ENCODE measurements around the gene ADAMTS16.

The ADAMTS16 gene

DNA sequence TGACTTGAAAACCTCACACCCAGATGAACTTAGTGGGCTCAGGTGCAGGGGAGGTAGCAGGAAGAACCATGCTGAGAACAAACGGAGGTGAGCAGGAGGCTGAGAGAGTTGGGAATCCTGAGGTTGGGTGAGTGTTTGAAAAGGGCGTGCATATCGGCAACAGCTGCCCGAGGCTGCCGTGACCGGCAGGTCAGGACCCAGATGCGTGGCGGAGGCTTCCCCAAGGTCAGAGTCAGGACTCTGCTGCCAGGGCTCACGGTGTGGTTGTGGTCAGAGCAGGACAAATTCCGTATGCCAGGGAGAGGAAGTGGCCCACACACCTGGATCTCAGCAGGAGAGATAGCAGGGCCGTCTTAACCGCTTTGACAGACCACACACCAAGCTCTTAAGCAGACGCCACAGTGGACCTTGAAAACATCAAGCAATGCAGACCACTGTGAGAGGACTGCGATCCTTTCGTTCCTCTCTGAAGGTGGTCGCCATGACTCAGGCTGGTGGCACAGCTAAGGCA, 43.1 kb downstream of the ADAMTS16 start:
- no peak for DNase-seq

DNA sequence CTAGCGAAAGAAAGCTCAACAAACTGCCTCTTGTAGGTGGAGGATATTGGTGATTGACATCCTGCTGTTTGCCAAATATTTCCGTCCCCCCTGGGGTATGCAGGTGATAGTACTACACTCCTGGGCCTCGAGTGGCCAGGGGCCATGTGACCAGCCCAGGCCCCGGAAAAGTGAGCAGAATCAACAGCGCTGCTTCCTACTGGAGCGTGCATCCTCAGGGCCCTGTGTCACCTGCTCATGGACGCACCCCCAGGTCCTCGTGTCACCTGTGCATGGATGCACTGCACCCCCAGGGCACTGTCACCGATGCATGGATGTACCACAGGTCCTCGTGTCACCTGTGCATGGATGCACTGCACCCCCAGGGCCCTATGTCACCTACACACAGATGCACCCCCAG, 43.8 kb downstream of the ADAMTS16 start:
- no peak for DNase-seq

DNA sequence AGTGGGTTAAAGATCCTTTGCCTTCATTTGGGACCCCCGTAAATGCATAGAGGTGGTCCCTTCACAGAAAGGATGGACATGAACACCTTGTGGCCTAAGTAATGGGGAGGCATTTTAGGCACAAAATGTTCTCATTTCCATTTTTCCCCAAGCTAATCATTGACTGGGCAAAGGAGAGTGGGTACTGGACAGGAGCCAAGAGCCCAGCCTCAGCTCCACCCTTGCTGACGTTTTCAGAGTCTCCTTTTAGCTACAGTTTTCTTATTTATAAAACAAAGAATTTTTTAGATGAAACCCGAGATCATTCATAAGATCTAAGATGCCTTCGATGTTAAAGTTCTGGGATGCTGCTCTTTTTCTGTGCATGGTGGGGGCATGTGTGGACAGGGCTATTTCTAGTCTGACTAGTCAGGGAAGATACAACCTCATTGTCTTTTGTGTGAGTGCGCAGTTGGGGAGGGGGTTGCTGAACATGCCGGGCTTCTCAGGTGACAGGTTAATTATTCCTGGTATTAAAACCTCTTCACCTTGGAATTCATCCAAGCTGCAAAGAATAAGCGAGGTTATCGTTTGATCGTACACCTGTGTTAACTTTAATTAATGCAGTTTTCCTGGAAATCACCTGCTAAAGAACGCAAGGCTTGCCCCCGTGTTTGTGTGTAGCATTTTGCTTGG, 48.4 kb downstream of the ADAMTS16 start:
- no peak for DNase-seq

DNA sequence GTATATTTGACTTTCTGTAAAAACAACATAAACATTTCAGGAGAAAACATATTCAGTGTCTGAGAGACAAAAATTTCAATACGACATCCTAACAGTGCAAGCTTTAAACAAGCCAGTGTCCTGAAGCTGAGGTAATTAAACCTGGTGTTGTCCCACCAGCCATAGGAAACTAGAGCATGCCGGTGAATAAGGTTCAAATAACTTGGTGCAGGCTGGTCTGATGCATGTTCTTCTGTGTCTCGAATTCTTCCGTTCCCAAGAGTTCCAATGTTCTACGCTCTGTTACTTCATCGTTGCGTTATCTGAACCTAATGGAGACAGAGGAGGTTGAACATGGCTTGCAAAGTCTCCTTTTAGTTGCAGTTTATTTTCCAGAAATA, 48.9 kb downstream of the ADAMTS16 start:
- no peak for DNase-seq

DNA sequence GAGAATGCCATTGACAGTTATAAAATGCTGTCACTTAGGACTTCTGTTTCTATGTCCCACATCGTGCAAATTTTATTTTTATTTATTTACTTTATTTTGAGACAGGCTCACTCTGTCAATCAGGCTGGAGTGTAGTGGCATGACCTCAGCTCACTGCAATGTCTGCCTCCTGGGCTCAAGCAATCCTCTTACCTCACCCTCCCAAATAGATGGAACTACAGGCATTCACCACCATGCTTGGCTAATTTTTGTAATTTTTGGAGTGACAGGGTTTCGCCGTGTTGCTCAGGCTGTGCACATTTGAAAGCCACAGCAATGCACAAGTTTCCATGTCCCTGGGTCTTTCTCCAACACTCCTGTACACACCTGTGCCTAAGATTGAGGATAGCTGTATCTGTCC, 51.8 kb downstream of the ADAMTS16 start:
- DNase-seq: no peak

DNA sequence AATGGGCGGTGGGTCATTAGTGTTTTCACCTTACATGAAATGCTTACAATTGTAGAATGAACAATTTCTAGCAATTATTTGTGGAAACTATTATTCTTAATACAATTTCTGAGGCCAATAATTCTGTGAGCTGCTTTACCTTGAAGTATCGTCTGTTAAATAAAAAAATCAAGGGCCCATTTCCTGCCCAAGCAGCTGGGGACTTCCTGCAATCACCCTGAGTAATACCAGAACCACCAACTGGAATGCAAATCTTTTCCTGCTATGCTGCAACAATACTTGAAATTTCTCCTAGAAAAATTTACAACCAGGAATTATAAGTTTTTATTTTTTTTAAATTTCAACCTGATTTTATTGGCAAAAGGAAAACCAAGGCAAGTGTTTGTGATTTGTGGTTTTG, 52.6 kb downstream of the ADAMTS16 start:
- no peak for DNase-seq

DNA sequence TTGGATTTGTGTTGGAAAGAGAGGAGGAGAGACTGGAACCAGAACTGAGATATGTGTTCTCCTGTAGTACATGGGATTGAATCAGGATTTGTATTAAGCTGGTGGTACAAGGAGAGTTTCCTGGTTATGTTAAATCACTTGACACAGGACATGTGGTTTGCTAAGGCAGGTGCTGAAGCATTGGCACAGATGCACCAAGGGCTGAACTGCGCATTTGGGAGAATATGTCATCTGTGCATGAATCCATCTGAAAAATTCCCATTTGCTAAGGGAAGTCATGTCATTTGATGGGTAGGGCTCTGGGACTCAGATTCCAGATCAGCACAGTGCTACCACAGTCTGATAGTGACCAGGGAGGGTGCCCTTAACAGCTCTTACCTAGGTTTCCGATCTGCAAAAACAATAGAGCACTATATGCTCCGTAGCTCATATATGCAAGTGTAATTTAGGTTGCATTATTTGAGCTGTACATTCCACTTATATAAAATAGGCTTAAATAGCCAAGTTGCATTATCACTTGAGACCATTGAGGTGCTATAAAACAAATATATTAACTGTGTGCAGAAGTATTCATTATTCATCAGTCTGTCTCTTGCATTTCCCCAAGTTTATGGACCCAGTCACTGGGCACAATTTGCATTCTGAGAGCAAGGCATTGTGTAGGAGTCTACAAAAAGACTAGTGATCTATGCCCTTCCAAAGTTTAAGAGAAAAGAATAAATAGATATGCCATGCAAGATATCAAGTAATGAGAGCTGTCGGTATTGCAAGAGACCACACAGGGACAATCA, 55.2 kb downstream of the ADAMTS16 start:
- no peak for DNase-seq

DNA sequence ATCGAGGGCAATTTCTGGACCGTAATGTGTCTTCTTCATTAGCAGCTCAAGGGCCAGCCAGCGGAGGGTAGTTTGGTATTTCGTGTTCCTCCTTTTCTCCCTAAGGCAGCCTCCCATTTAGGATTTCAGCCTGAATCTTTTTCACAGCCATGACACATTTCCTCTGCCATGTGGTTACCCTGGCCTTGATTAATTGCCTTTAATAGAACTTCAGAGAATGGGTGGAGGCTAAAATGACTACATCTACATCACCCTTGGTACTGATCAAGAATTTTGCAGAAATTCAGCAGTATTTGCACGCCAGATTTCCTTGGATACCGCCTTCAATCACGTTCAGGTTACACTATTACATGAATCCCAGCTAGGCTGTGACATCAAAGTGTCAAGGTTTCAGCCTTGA, 58.0 kb downstream of the ADAMTS16 start:
- DNase-seq: no peak

DNA sequence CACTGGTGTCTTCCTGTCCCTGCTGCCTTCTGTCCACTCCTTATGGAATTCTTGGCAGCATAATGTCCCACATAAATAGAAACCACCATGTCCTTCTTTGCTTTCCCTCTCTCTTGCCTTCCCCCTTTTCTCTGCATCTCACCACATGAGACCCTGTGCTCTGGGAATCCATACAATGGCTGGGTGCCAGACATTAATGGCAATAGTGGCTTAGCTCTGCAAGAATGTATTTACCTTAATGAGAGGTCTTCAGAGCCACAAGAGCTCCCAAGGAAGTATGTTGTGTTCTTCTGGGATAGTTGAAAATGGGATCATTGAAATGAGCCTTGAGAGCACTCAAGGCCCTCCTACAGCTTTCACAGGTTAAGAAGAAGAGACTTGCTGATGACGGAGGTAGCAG, 58.7 kb downstream of the ADAMTS16 start:
- DNase-seq: no peak

DNA sequence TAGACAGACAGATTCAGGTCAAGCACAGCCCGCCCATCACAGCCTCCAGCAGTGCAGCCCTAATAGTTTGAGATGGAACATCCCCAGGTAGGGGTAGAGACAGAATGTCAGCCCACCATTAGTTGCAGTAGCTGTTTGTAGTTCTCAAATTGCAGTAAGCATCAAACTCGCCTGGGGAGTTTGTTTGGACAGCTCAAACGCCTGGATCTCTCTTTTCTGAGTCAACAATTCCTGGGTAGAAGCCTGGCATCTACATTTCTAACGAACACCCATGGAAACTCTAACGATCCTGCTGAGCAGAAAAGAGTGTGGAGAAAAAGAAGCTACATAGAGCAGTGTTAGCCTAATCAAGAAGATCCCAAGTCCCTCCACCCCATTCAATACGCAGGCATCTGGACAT, 59.4 kb downstream of the ADAMTS16 start:
- no peak for DNase-seq

DNA sequence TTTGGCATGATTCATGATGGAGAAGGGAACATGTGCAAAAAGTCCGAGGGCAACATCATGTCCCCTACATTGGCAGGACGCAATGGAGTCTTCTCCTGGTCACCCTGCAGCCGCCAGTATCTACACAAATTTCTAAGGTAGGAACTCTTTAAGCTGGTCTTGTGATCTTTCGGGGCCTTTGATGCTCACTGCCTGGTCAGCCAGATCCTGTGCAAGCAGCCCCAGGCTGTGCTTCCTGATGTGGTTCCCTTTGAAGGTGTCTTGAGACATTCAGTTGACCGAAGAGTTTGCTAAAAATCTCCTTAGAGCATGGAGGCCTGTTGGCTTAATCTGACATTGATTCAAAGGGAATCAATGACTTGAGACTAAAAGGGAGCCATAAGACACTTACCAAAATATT, 60.0 kb downstream of the ADAMTS16 start:
- no peak for DNase-seq

DNA sequence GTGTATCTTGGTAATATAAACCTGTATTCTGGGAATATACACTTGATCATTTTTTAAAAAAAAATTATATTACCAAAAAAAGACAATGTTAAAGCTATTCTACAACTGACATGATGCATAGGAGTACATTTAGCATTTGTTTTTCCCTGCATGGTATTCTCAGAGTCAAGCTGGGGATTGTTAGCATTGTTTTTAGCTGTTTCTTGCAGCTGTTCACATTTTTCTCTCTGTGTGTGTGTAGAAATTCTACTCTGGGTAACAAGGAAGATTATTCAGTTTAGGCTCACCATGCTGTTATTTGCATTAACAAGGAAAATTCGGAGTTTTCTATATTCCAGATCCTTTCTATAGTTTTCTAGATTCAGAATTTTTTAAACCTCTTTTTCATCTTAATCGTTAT, 62.2 kb downstream of the ADAMTS16 start:
- DNase-seq: no peak

DNA sequence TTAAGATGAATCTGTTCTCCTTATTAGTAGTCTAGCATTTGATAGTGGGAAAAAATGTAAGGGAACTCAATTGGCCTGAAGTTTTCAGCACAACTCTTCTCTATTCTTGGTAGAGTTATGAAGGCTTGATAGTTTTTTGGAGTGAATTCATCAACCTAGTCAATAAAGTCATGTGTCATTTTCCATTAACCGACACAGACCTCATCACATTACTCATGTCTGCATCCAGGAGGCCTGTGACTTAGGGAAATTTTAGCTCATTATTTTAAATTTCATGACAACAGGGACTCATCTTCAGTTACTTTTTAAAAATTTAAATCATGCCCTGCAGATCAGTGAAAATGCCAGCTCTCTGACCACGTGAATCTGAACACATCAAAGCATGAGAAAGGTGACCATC, 63.3 kb downstream of the ADAMTS16 start:
- no peak for DNase-seq

DNA sequence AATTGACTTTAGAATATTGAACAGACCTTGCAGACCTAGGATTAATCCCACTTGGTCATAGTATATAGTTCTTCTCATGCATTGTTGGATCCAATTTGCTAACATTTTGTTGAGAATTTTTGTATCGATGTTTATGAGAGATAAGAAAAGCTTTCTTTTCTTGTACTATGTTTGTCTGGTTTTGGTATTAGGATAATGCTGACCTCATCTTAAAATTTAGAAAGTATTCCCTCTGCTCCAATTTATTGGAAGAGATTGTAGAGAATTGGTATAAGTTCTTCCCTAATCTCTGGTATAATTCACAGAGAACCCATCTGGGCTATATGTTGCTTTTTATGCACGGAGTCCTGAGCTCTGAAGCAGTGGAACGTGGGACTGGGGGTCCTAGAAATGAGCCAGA, 67.7 kb downstream of the ADAMTS16 start:
- no peak for DNase-seq

DNA sequence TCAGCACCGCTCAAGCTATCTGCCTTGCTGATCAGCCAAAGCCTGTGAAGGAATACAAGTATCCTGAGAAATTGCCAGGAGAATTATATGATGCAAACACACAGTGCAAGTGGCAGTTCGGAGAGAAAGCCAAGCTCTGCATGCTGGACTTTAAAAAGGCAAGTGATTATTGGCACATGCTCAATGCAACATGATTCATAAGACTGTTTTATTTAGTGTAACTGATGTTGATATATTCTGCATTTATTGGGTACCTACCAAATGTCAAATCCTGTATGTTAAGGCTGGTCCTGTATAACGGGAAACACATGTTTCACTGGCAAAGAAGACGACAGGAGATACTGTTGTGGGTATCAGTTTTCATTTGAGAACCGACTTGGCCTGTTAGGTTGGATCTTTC, 69.0 kb downstream of the ADAMTS16 start:
- DNase-seq: no peak

DNA sequence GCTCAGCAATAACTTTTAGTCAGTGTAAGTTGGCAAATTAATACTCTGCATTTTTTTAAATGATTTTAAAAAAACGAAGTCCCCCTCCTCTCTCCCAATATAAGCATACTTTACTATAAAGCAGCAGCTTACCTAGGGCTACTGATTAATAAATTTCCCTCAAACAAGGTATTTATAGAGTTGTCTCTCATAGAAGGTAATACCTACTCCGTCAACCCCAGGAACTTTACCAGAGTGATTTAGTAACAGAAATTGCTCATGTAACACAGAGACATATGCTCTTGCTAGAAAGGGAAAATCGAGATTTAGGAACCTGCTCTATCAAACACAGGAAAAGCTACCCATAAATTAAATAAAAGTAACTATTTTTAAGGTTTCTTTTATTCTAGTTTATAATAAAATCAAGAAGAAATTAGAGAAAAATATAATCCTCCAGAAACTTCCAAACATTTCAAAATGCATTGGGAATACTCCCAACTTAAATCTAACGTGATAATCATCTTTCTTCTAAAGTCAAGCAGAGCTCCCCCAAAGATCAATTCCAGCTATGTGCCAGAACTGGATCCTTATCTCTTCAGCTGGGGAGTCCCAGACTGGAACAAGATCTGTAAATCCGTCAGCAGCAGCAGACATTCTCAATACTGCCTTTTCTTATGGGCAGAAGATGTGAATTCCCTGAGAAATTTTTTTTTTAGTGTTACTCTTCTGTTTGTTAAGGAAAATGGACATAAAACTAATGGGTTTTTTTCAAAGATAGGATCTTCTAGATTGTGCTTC, 69.6 kb downstream of the ADAMTS16 start:
- DNase-seq: no peak

DNA sequence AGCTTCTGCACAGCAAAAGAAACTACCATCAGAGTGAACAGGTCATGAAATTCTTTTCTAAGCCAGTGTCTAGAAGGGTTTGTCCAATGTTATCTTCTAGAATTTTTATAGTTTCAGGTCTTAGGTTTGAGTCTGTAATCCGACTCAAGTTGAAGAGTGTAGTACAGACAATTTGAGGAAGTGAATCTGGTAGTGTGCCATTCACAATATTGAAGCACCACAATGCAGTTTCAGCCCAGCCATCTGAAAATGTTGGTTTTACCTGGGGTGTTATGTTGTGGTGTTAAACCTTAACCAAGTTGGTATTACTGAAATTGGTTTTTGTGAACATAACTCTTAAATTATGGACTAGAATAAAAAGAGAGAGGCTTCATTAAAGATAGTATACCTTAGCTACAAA, 77.2 kb downstream of the ADAMTS16 start:
- no peak for DNase-seq

DNA sequence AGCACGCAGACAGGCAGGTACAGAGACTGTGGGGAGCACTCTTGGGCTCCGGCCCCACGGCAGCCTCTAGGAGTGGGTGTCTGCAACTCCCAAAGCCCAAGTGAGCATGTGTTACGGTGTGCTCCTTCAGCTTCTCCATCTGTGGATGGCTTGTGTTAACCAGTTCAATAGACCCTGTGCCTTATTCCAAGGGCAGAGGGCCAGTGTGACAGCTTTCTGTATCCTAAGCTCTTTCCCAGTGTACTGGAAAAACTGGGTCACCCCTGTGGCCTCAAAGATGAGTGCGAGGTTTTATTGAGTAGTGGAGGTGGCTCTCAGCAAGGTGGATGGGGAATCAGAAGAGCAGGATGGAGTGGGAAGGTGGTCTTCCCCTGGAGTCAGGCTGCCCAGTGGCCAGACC, 78.3 kb downstream of the ADAMTS16 start:
- DNase-seq: no peak

DNA sequence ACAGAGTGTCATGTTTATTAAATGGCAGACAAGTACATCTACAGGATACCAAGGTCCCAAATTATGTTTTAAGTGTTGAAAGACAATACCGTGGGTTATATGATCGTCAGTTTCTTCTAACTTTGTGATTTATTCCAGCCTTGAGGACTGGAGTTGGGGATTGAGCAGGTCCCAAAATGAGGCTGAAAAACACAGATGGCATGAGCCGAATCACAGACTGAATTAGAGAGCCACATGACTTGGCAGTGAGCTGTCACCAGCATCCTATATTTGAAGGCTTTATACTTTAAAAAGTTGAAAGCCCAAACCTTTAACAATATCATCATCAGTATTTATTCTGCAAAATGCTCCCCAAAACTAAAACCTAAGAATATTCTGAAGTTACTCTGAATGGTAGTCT, 79.4 kb downstream of the ADAMTS16 start:
- no peak for DNase-seq

DNA sequence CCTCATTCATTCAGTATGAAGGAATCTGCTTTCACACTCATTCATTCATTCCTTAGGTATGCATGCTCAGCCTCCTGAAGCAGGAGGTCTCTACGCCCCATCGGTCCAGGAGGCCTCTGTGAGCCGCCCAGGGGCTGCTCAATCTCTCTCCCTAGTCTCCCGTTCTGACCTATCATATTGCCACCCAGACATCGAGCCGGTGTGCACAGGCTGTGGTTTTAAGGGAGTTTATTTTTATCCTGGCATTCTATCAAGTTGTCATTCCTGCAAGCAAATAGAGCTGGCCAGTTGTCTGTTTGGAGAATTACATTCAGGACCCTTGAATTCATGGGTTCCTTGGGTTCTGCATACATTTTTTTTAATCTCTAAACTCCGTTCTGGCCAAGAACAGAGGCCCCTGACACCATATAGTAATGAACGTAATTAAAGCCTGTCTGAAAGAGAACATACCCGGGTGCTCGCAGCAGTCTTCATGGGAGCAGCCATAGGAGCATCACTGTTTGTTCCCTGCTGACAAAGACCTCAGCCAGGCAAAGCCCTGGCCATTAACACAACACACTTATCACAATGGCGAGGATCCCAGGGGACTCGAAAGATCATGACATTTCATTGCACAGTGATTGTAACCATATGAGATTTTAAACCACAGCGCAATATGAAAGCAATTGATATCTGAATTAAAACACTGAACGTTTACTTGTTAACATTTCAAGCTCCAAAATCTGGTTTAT, 80.9 kb downstream of the ADAMTS16 start:
- no peak for DNase-seq

DNA sequence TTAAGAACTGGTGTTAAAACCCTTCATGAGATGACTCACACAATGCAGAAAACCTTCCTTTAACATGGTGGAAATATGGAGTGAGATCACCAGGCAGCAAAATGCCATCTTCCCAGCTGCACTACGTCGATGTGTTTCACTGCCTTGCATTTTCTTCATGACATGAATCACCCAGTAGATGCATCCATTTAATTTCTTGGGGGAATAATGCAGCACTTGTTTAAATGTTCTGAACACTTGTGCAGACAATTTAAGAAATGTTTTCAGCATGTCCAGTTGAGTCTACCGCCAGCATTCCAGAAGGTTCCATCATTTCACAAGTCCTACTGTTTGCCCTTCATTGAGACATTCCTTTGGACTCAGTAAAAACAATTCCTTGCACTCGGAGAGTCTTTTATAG, 81.6 kb downstream of the ADAMTS16 start:
- DNase-seq: no peak

DNA sequence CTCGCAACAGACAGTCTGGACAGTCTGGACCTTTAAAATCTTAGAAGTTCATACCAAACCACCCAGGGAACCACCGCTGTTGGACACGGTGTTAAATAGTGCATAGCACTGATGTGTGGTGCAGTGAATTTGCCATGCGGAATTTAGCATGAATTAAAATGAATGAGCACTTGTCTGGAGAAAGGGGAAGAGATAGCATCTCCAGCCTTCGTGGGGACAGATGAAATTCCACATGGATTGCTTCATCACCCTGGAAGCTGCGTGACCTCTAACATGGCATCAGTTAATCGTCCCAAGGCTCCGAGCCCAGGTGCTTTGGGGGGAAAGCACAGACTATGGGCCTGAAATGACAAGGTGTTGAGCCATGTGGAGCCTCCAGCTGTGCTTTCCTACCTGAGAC, 91.4 kb downstream of the ADAMTS16 start:
- DNase-seq: no peak

DNA sequence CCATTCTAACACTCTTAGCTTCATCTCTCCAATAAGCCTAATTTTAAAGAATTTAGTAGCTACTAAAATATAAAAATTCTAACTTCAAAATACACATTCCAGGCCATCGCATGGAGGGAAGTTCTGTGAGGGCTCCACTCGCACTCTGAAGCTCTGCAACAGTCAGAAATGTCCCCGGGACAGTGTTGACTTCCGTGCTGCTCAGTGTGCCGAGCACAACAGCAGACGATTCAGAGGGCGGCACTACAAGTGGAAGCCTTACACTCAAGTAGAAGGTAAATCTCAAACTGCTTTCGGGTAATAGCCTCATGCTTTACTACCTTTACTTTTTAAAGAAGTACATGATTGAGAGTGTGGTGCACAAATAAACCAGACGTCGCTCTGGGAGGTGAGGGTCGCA, 94.8 kb downstream of the ADAMTS16 start:
- DNase-seq: no peak

Data from T-helper 1 cell (primary cell).